ENCODE data around the gene SF3B6.
"Not testable (repeated sequence)": the region's sequence is repeated elsewhere in the genome, so short reads cannot be mapped to it uniquely, and the experiment has no call there.

SF3B6 gene

GRCh38 chr2:24075915-24076848 lies at the start of gene SF3B6:
TSS of gene SF3B6 (minus strand) at chr2:24076326. CDS start at chr2:24076229, 97 bp downstream.
- DNase-seq: peak; percentile 100

- DNase-seq: no peak
Observed at GRCh38 chr2:24123922-24124580, 47.9 kb upstream of the SF3B6 start.

- peak; percentile 70 for DNase-seq
Observed at GRCh38 chr2:24123195-24123921, 47.2 kb upstream of the SF3B6 start, which contains the start of the genes FAM228B and PFN4. TSS of gene FAM228B (plus strand) at chr2:24123469. CDS start at chr2:24124362, 893 bp downstream. TSS of gene PFN4 (minus strand) at chr2:24123334. CDS start at chr2:24122535, 799 bp downstream.

GRCh38 chr2:24122366-24123194 lies 46.5 kb upstream of the SF3B6 start:
- no peak for DNase-seq

- no peak for DNase-seq
Observed at GRCh38 chr2:24121469-24121868, 45.3 kb upstream of the SF3B6 start.

GRCh38 chr2:24121066-24121465 lies 44.9 kb upstream of the SF3B6 start:
- no peak for DNase-seq

- DNase-seq: no peak
Observed at GRCh38 chr2:24117902-24118301, 41.8 kb upstream of the SF3B6 start.

- no peak for DNase-seq
Observed at GRCh38 chr2:24115057-24115456, 38.9 kb upstream of the SF3B6 start.

- no peak for DNase-seq
Observed at GRCh38 chr2:24111407-24111901, 35.3 kb upstream of the SF3B6 start.

GRCh38 chr2:24110660-24111303 lies 34.7 kb upstream of the SF3B6 start:
- no peak for DNase-seq

GRCh38 chr2:24109431-24109830 lies 33.3 kb upstream of the SF3B6 start:
- not testable (repeated sequence) for DNase-seq

- no peak for DNase-seq
Observed at GRCh38 chr2:24107336-24107735, 31.2 kb upstream of the SF3B6 start.

- DNase-seq: no peak
Observed at GRCh38 chr2:24106786-24107185, 30.7 kb upstream of the SF3B6 start.

GRCh38 chr2:24105816-24106215 lies 29.7 kb upstream of the SF3B6 start:
- DNase-seq: no peak

GRCh38 chr2:24104906-24105305 lies 28.8 kb upstream of the SF3B6 start:
- DNase-seq: no peak

GRCh38 chr2:24104110-24104650 lies 28.1 kb upstream of the SF3B6 start:
- DNase-seq: no peak

GRCh38 chr2:24102677-24103076 lies 26.6 kb upstream of the SF3B6 start:
- DNase-seq: no peak

- DNase-seq: no peak
Observed at GRCh38 chr2:24101992-24102391, 25.9 kb upstream of the SF3B6 start.

GRCh38 chr2:24100732-24101131 lies 24.6 kb upstream of the SF3B6 start:
- not testable (repeated sequence) for DNase-seq

- not testable (repeated sequence) for DNase-seq
Observed at GRCh38 chr2:24095171-24095677, 19.1 kb upstream of the SF3B6 start.

- not testable (repeated sequence) for DNase-seq
Observed at GRCh38 chr2:24093270-24093669, 17.1 kb upstream of the SF3B6 start.

All from CD4-positive, alpha-beta T cell treated with Interferon gamma for 1 hour (primary cell).